ENCODE data around the gene KLHL21. TPM values are rescaled to one million over a fixed set of nuclear protein-coding genes. Genes with fewer than 3 reads are reported as not detected.
"Not testable (repeated sequence)": the region's sequence is repeated elsewhere in the genome, so short reads cannot be mapped to it uniquely, and the experiment has no call there.

KLHL21 gene
- total RNA-seq, result 10 to 100 TPM; 21.9 to 72.3 (median 61.6) TPM
- total RNA-seq (2013), result 27.0 TPM
- 61.9 to 383 (median 152) reads per million in 29 experiments for total RNA-seq

DNA sequence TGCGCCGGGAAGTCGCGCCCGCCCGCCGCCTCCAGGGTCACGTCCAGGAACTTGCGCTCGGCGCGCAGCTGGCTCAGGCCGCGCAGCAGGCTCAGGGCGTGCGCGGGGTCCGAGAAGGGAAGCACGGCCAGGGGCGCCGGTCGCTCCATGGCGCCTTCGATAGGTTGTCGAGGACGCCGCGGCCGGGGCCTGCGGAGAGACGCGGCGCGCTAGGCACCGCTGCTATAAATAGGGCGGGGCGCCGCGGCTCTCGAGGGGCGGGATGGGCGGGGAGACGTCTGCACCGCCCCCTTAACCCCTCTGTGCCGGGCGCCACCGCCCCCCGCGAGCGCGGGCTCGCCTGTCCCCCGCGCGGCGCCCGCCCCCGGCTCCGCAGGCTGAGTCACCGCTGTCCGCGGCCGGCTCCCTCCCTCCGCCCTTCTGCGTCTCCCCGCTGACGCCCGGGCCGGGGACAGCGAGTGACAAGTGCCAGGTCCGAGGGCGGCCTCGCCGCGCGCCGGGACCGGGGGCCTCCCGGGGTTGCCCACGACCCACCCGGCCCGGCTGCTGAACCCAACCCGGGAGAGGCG lies at the start of gene KLHL21:
Gene KLHL21, minus strand, starts transcription at position 201 of the 569 bp plus-strand sequence. Its CDS starts 52 bp downstream, at position 149.
- peak within 1 kb of the TSS; percentile 79 to 97 for H3K4me3 ChIP-seq (ENCODE audit: control insufficient read depth in 1 of 2, extremely low read depth in 1 of 2, low read length in 1 of 2)
- no peaks in the 10 kb centered on the region for H3K9me3 ChIP-seq
- DNase-seq, result peak; percentile 50 to 89 (median 76)
- CTCF ChIA-PET, result interaction anchor here (0.5 to 1.2 kb wide), 2 partner anchors 18 to 21 kb away, joined by 3 to 4 read pairs; no protein-coding TSS in a partner anchor
- H3K36me3 Mint-ChIP-seq, result peaks cover 12% of the 10 kb centered on the region
- H3K27me3 Mint-ChIP-seq, result no peaks in the 10 kb centered on the region
- WGBS (ENCODE audit: insufficient coverage), result under 1% methylated on average over 74 of the region's 84 CpGs
- no peaks in the 10 kb centered on the region for H3K9me3 Mint-ChIP-seq
- peak within 1 kb of the TSS; percentile 82 for H3K27ac ChIP-seq (ENCODE audit: low read length)
- peak within 1 kb of the TSS; percentile 98 to 99 for H3K27ac Mint-ChIP-seq
- H3K4me1 Mint-ChIP-seq, result peaks cover 34 to 42% (median 38%) of the 10 kb centered on the region in 3 donors
- no peaks in the 10 kb centered on the region for H3K27me3 ChIP-seq (replicated peaks in 1 of 2; ENCODE audit: control insufficient read depth in 2 of 2, extremely low read depth in 1 of 2, insufficient read depth in 2 of 2, low read length in 1 of 2)
- POLR2A ChIA-PET, result interaction anchor here in 1 of 2 donors (0.6 kb wide), 1 partner anchor 114 kb away, joined by 3 read pairs; no protein-coding TSS in a partner anchor
- peak within 1 kb of the TSS; percentile 96 to 99 (median 99) for H3K4me3 Mint-ChIP-seq
- peaks cover 17 to 48% of the 10 kb centered on the region in 2 experiments for H3K4me1 ChIP-seq (ENCODE audit: control insufficient read depth in 1 of 2, extremely low read depth in 1 of 2, insufficient read depth in 2 of 2, low read length in 2 of 2)
- peaks cover 0 to 5% of the 10 kb centered on the region in 2 donors for H3K36me3 ChIP-seq (ENCODE audit: control insufficient read depth in 2 of 2, extremely low read depth in 1 of 2, insufficient read depth in 1 of 2, low read length in 1 of 2)
- peak; percentile 63 to 73 (median 70) for ATAC-seq (replicated peaks in 1 of 4)

GRCh38 chr1:6651909-6652308 lies 49.2 kb upstream of the KLHL21 start:
- Mint-ChIP-seq H3K27me3 (no peaks in the 10 kb centered on the region), H3K4me3 (no peak overlapping the region), H3K36me3 (peaks cover 21% of the 10 kb centered on the region), H3K4me1 (peaks cover 0 to 2% (median 2%) of the 10 kb centered on the region in 3 donors), H3K27ac (no peak overlapping the region), H3K9me3 (no peaks in the 10 kb centered on the region)
- H3K4me1 ChIP-seq (ENCODE audit: control insufficient read depth in 1 of 2, extremely low read depth in 1 of 2, insufficient read depth in 2 of 2, low read length in 2 of 2), result peaks cover under 1 to 2% of the 10 kb centered on the region in 2 experiments
- no peaks in the 10 kb centered on the region for H3K27me3 ChIP-seq (replicated peaks in 1 of 2; ENCODE audit: control insufficient read depth in 2 of 2, extremely low read depth in 1 of 2, insufficient read depth in 2 of 2, low read length in 1 of 2)
- H3K36me3 ChIP-seq (ENCODE audit: control insufficient read depth in 2 of 2, extremely low read depth in 1 of 2, insufficient read depth in 1 of 2, low read length in 1 of 2), result peaks cover 12 to 29% of the 10 kb centered on the region in 2 donors
- CTCF ChIA-PET, result interaction anchor here in 1 of 2 donors (0.6 kb wide), 1 partner anchor 101 kb away, joined by 6 read pairs; no protein-coding TSS in a partner anchor
- POLR2A ChIA-PET, result interaction anchor here in 1 of 2 donors (0.5 kb wide), 1 partner anchor 190 kb away, joined by 5 read pairs; no protein-coding TSS in a partner anchor
- no peak overlapping the region for H3K4me3 ChIP-seq (ENCODE audit: control insufficient read depth in 1 of 2, extremely low read depth in 1 of 2, low read length in 1 of 2)
- H3K9me3 ChIP-seq, result no peaks in the 10 kb centered on the region
- ATAC-seq (replicated peaks in 1 of 4) (no peak), DNase-seq (no peak)
- 96% methylated on average over 15 of the region's 17 CpGs for WGBS (ENCODE audit: insufficient coverage)
- no peak overlapping the region for H3K27ac ChIP-seq (ENCODE audit: low read length)

DNA sequence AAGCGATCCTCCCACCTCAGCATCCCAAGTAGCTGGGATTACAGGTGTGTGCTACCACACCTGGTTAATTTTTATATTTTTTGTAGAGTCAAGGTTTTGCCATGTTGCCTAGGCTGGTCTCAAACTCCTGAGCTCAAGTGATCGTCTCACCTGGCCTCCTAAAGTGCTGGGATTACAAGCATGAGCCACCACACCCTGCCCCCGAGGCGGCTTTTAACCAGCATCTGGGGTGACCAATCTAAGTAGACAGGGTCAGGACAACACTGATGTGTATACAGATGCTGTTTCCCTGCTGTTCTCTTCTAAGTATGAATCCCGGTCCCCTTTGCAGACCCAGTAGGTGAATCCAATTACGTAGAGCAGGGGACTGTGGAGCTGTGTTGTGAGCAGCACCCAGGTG lies 45.9 kb upstream of the KLHL21 start:
- Histone ChIP-seq H3K27me3 (replicated peaks in 1 of 2; ENCODE audit: control insufficient read depth in 2 of 2, extremely low read depth in 1 of 2, insufficient read depth in 2 of 2, low read length in 1 of 2) (no peaks in the 10 kb centered on the region), H3K9me3 (no peaks in the 10 kb centered on the region), H3K4me1 (ENCODE audit: control insufficient read depth in 1 of 2, extremely low read depth in 1 of 2, insufficient read depth in 2 of 2, low read length in 2 of 2) (no peaks in the 10 kb centered on the region), H3K27ac (ENCODE audit: low read length) (no peak overlapping the region), H3K4me3 (ENCODE audit: control insufficient read depth in 1 of 2, extremely low read depth in 1 of 2, low read length in 1 of 2) (no peak overlapping the region), H3K36me3 (ENCODE audit: control insufficient read depth in 2 of 2, extremely low read depth in 1 of 2, insufficient read depth in 1 of 2, low read length in 1 of 2) (peaks cover 15 to 35% of the 10 kb centered on the region in 2 donors)
- no peaks in the 10 kb centered on the region for H3K9me3 Mint-ChIP-seq
- ATAC-seq (replicated peaks in 1 of 4) (no peak), DNase-seq (no peak)
- CTCF ChIA-PET, result interaction anchor here (0.6 to 1.2 kb wide), 3 partner anchors 53 to 254 kb away, joined by 3 to 5 read pairs (median 3); partner anchors contain the start of gene DNAJC11 (in 1 of the 2)
- no peak overlapping the region for H3K4me3 Mint-ChIP-seq
- POLR2A ChIA-PET, result no interaction called here
- 78% methylated on average over 4 of the region's 6 CpGs for WGBS (ENCODE audit: insufficient coverage)
- no peaks in the 10 kb centered on the region for H3K4me1 Mint-ChIP-seq
- H3K27ac Mint-ChIP-seq, result no peak overlapping the region
- H3K27me3 Mint-ChIP-seq, result no peaks in the 10 kb centered on the region
- peaks cover 21% of the 10 kb centered on the region for H3K36me3 Mint-ChIP-seq

- H3K4me1 ChIP-seq (ENCODE audit: control insufficient read depth in 1 of 2, extremely low read depth in 1 of 2, insufficient read depth in 2 of 2, low read length in 2 of 2), result no peaks in the 10 kb centered on the region
- H3K9me3 Mint-ChIP-seq, result no peaks in the 10 kb centered on the region
- H3K36me3 ChIP-seq (ENCODE audit: control insufficient read depth in 2 of 2, extremely low read depth in 1 of 2, insufficient read depth in 1 of 2, low read length in 1 of 2), result peaks cover 9 to 17% of the 10 kb centered on the region in 2 donors
- H3K4me3 Mint-ChIP-seq, result no peak overlapping the region
- CTCF ChIA-PET, result interaction anchor here (0.5 to 2.5 kb wide), 8 partner anchors 8 to 250 kb away, joined by 3 to 10 read pairs (median 4); partner anchors contain the start of genes NOL9 (in 2 of the 2) and TAS1R1 (in 1 of the 2)
- DNase-seq (peak in 22 of 35 experiments; percentile 5 to 66 (median 22)), ATAC-seq (replicated peaks in 1 of 4) (peak; percentile 48 to 58 (median 55))
- H3K36me3 Mint-ChIP-seq, result peaks cover 20% of the 10 kb centered on the region
- H3K9me3 ChIP-seq, result no peaks in the 10 kb centered on the region
- no peaks in the 10 kb centered on the region for H3K4me1 Mint-ChIP-seq
- no peak overlapping the region for H3K4me3 ChIP-seq (ENCODE audit: control insufficient read depth in 1 of 2, extremely low read depth in 1 of 2, low read length in 1 of 2)
- H3K27me3 ChIP-seq (replicated peaks in 1 of 2; ENCODE audit: control insufficient read depth in 2 of 2, extremely low read depth in 1 of 2, insufficient read depth in 2 of 2, low read length in 1 of 2), result no peaks in the 10 kb centered on the region
- POLR2A ChIA-PET, result no interaction called here
- 88% methylated on average over 4 of the region's 10 CpGs for WGBS (ENCODE audit: insufficient coverage)
- H3K27ac Mint-ChIP-seq, result no peak overlapping the region
- H3K27ac ChIP-seq (ENCODE audit: low read length), result no peak overlapping the region
- no peaks in the 10 kb centered on the region for H3K27me3 Mint-ChIP-seq
Measured at GRCh38 chr1:6646499-6647148, 44.0 kb upstream of the KLHL21 start.

GRCh38 chr1:6645018-6645417 lies 42.3 kb upstream of the KLHL21 start:
- Histone ChIP-seq H3K4me1 (ENCODE audit: control insufficient read depth in 1 of 2, extremely low read depth in 1 of 2, insufficient read depth in 2 of 2, low read length in 2 of 2) (no peaks in the 10 kb centered on the region), H3K27ac (ENCODE audit: low read length) (no peak overlapping the region), H3K9me3 (no peaks in the 10 kb centered on the region), H3K36me3 (ENCODE audit: control insufficient read depth in 2 of 2, extremely low read depth in 1 of 2, insufficient read depth in 1 of 2, low read length in 1 of 2) (peaks cover 9 to 21% of the 10 kb centered on the region in 2 donors), H3K27me3 (replicated peaks in 1 of 2; ENCODE audit: control insufficient read depth in 2 of 2, extremely low read depth in 1 of 2, insufficient read depth in 2 of 2, low read length in 1 of 2) (no peaks in the 10 kb centered on the region), H3K4me3 (ENCODE audit: control insufficient read depth in 1 of 2, extremely low read depth in 1 of 2, low read length in 1 of 2) (no peak overlapping the region)
- ChIA-PET CTCF (interaction anchor here (0.6 to 2.5 kb wide), 3 partner anchors 70 to 159 kb away, joined by 4 to 8 read pairs (median 5); partner anchors contain the start of gene PLEKHG5 (in 1 of the 2)), POLR2A (interaction anchor here in 1 of 2 donors (0.6 to 1.0 kb wide), 2 partner anchors 38 to 47 kb away, joined by 3 to 4 read pairs; no protein-coding TSS in a partner anchor)
- peaks cover 18% of the 10 kb centered on the region for H3K36me3 Mint-ChIP-seq
- no peak overlapping the region for H3K27ac Mint-ChIP-seq
- WGBS (ENCODE audit: insufficient coverage), result 91% methylated on average over 5 of the region's 7 CpGs
- H3K4me3 Mint-ChIP-seq, result no peak overlapping the region
- DNase-seq (no peak), ATAC-seq (replicated peaks in 1 of 4) (no peak)
- H3K4me1 Mint-ChIP-seq, result no peaks in the 10 kb centered on the region
- H3K27me3 Mint-ChIP-seq, result no peaks in the 10 kb centered on the region
- no peaks in the 10 kb centered on the region for H3K9me3 Mint-ChIP-seq

- H3K36me3 ChIP-seq (ENCODE audit: control insufficient read depth in 2 of 2, extremely low read depth in 1 of 2, insufficient read depth in 1 of 2, low read length in 1 of 2), result peaks cover 17 to 53% of the 10 kb centered on the region in 2 donors
- POLR2A ChIA-PET; H3K9me3 ChIP-seq; ATAC-seq (replicated peaks in 1 of 4); H3K4me3 ChIP-seq (ENCODE audit: control insufficient read depth in 1 of 2, extremely low read depth in 1 of 2, low read length in 1 of 2); DNase-seq; H3K27me3 ChIP-seq (replicated peaks in 1 of 2; ENCODE audit: control insufficient read depth in 2 of 2, extremely low read depth in 1 of 2, insufficient read depth in 2 of 2, low read length in 1 of 2); H3K4me3 Mint-ChIP-seq; H3K27me3 Mint-ChIP-seq; H3K27ac Mint-ChIP-seq; H3K4me1 Mint-ChIP-seq; H3K9me3 Mint-ChIP-seq; H3K27ac ChIP-seq (ENCODE audit: low read length); H3K4me1 ChIP-seq (ENCODE audit: control insufficient read depth in 1 of 2, extremely low read depth in 1 of 2, insufficient read depth in 2 of 2, low read length in 2 of 2): not testable (repeated sequence)
- peaks cover 28% of the 10 kb centered on the region for H3K36me3 Mint-ChIP-seq
- CTCF ChIA-PET, result interaction anchor here (0.6 to 1.1 kb wide), 3 partner anchors 41 to 155 kb away, joined by 3 read pairs; no protein-coding TSS in a partner anchor
- no CpG with 5 or more reads among the region's 3 CpGs for WGBS (ENCODE audit: insufficient coverage)
Measured at GRCh38 chr1:6640867-6641266, 38.2 kb upstream of the KLHL21 start.
